Stimulated activated CD8-positive, alpha-beta memory T cell treated with anti-CD3 and anti-CD28 coated beads, Interleukin-2, amount 100 ng/mL, for 1 hour (primary cell): ENCODE data around the gene TMEM129.

Experiments used
- DNase-seq, 2 donors: peaks; one replicate each; pipeline ENCODE4 v3.0.0-alpha.2; 2020; ENCODE audit warnings: low read depth in 2 of 2

TMEM129 gene

GRCh38 chr4:1745165-1745564, 24.0 kb upstream of the TMEM129 start:
- DNase-seq, result no peak

- no peak for DNase-seq
Measured at GRCh38 chr4:1744552-1744951, 23.4 kb upstream of the TMEM129 start.

GRCh38 chr4:1743975-1744374, 22.9 kb upstream of the TMEM129 start:
- no peak for DNase-seq

GRCh38 chr4:1743551-1743950, 22.4 kb upstream of the TMEM129 start:
- DNase-seq, result no peak

- DNase-seq, result no peak
Measured at GRCh38 chr4:1741208-1741607, 20.1 kb upstream of the TMEM129 start.

GRCh38 chr4:1740021-1740545, 19.0 kb upstream of the TMEM129 start:
- DNase-seq, result no peak

GRCh38 chr4:1739358-1739757, 18.2 kb upstream of the TMEM129 start:
- no peak for DNase-seq

GRCh38 chr4:1738410-1738809, 17.3 kb upstream of the TMEM129 start:
- DNase-seq, result no peak

GRCh38 chr4:1737666-1738065, 16.5 kb upstream of the TMEM129 start:
- no peak for DNase-seq

- no peak for DNase-seq
Measured at GRCh38 chr4:1736812-1737211, 15.7 kb upstream of the TMEM129 start.

GRCh38 chr4:1735215-1735614, 14.1 kb upstream of the TMEM129 start:
- no peak for DNase-seq

GRCh38 chr4:1732911-1733310, 11.8 kb upstream of the TMEM129 start:
- DNase-seq, result no peak

GRCh38 chr4:1731180-1731579, 10.1 kb upstream of the TMEM129 start:
- no peak for DNase-seq

GRCh38 chr4:1730532-1731135, 9.5 kb upstream of the TMEM129 start:
- DNase-seq, result no peak

GRCh38 chr4:1728061-1728980, 7.2 kb upstream of the TMEM129 start:
- DNase-seq, result no peak

GRCh38 chr4:1727117-1728031, 6.3 kb upstream of the TMEM129 start:
- no peak for DNase-seq

GRCh38 chr4:1726146-1726934, 5.2 kb upstream of the TMEM129 start:
- peak; percentile 84 to 85 for DNase-seq

- DNase-seq, result no peak
Measured at GRCh38 chr4:1725521-1725920, 4.4 kb upstream of the TMEM129 start.

- DNase-seq, result no peak
Measured at GRCh38 chr4:1723131-1723801, 2.1 kb upstream of the TMEM129 start.

GRCh38 chr4:1722551-1723118, 1.5 kb upstream of the TMEM129 start:
- DNase-seq, result no peak
